Spinal cord (tissue), 10 donors: ENCODE data around the gene HSD11B1L. TPM values are rescaled to one million over a fixed set of nuclear protein-coding genes. Genes with fewer than 3 reads are reported as not detected.

Experiments used
- DNase-seq, 6 donors: peaks; one replicate each; pipeline versions ENCODE4 v3.0.0 to v3.0.0-alpha.2; 2013 to 2015; ENCODE audit warnings: low spot score in 6 of 6, low read depth in 4 of 6
- H3K27ac ChIP-seq: one replicate; pipeline ENCODE4 v1.5.1; 2013; ENCODE audit warnings: low read depth, low read length, control low read depth
- H3K27me3 ChIP-seq: one replicate; pipeline ENCODE4 v1.6.1; 2013; ENCODE audit warnings: low read length; ENCODE audit not compliant: control insufficient read depth, insufficient read depth
- H3K36me3 ChIP-seq: one replicate; pipeline ENCODE4 v1.6.1; 2013; ENCODE audit warnings: low read length; ENCODE audit not compliant: control insufficient read depth, insufficient read depth
- H3K4me1 ChIP-seq: one replicate; pipeline ENCODE4 v1.6.1; 2013; ENCODE audit warnings: low read length; ENCODE audit not compliant: control insufficient read depth, insufficient read depth
- H3K4me3 ChIP-seq: one replicate; pipeline ENCODE4 v1.5.1; 2013; ENCODE audit warnings: low read depth, low read length, control low read depth
- H3K9me3 ChIP-seq: one replicate; pipeline ENCODE4 v1.6.1; 2013; ENCODE audit warnings: low read length; ENCODE audit not compliant: control insufficient read depth, insufficient read depth
- WGBS: methylation state at CpG from one replicate; pipeline ENCODE4 v1.1.5; 2013; ENCODE audit warnings: missing lambda C conversion rate; ENCODE audit not compliant: insufficient coverage; 5-methylcytosine and 5-hydroxymethylcytosine counted together
- polyA plus RNA-seq, 2 donors: library from polyadenylated mRNA; unstranded; fragments of 120-200 nt; gene quantifications; one replicate each; pipeline ENCODE4 v1.2.1, GENCODE V29; 2013; ENCODE audit not compliant: insufficient read length in 2 of 2
- total RNA-seq, 2 donors: library from RNA; depleted of rRNA in 1 of 2; stranded (reverse); fragments of 120-200 nt in 1 of 2; fragments of >200 nt in 1 of 2; gene quantifications; one replicate each; pipeline versions ENCODE4 v1.2.3 to v1.2.4, GENCODE V29; 2013 to 2014
- donor health status: healthy.

HSD11B1L gene
- total and polyA plus RNA-seq, 4 donors = 27.7 to 71.1 (median 47.8) TPM

DNA sequence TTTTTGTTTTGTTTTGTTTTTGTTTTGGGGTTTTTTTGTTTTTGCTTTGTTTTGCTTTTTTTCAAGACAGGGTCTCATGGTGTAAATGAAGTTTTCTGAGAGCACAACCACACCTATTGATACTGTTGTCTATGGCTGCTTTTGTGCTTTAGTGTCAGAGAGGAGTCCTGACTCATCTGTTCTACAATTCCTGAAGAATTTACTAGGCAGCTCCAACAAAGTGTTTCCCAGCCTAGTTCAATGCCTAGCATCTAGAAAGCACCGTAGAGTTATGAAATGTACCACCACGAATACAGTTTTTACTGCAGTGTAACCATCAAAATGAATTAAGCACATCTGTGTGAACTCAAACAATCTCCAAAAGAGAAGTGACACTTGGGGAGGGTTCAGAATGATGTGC lies 36.8 kb upstream of the HSD11B1L start:
- no peaks in the 10 kb centered on the region for H3K4me1 ChIP-seq
- DNase-seq = no peak
- no CpG with 5 or more reads among the region's 2 CpGs for WGBS
- H3K27ac ChIP-seq = no peak overlapping the region
- H3K27me3 ChIP-seq = no peaks in the 10 kb centered on the region
- H3K4me3 ChIP-seq = no peak overlapping the region
- H3K9me3 ChIP-seq = no peaks in the 10 kb centered on the region
- peaks cover 47% of the 10 kb centered on the region for H3K36me3 ChIP-seq

DNA sequence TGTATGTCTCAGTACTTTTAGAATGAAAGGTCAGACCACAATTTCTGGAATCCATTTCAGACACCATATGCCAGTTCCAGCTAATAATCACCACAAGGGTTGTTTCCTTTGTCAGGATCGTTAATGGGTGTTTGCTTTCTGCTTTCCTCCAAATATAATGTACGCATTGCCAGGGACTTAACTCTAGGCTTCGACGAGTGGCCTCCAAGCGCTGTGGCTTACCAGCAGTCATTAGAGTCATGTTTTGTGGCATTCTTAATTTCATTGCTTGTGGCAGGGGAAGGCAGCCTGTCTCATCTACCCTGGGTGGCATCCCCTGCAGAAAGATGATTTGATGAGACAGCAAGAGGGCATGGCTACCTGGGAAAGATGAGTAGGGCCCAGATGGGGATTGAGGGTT lies 35.4 kb upstream of the HSD11B1L start:
- Histone ChIP-seq H3K4me3 (no peak overlapping the region), H3K27me3 (no peaks in the 10 kb centered on the region), H3K27ac (no peak overlapping the region), H3K9me3 (no peaks in the 10 kb centered on the region), H3K36me3 (peaks cover 50% of the 10 kb centered on the region), H3K4me1 (no peaks in the 10 kb centered on the region)
- whole genome bisulfite sequencing = 92% methylated on average over 5 of the region's 5 CpGs
- no peak for DNase-seq

DNA sequence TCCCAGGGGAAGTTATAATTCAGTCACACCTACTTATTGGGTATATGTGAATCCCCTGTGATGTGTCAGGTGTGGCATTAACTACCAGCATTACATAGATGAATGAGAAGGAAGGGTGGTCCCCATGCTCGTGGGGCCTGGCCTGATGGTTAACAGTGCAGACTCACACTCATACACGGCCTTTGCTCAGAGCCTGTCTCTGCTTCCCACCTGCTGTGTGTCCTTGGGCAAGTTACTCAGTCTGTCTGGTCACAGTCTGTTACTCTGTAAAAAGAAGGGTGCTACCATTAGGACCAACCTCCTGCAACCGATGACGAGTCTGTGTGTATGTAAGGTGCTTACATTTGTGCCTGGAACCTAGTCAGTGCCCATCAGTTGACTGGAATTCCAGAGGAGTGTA lies 34.1 kb upstream of the HSD11B1L start:
- Histone ChIP-seq H3K27me3 (no peaks in the 10 kb centered on the region), H3K4me1 (no peaks in the 10 kb centered on the region), H3K27ac (no peak overlapping the region), H3K36me3 (peaks cover 59% of the 10 kb centered on the region), H3K9me3 (no peaks in the 10 kb centered on the region), H3K4me3 (no peak overlapping the region)
- 98% methylated on average over 4 of the region's 4 CpGs for whole genome bisulfite sequencing
- no peak for DNase-seq

DNA sequence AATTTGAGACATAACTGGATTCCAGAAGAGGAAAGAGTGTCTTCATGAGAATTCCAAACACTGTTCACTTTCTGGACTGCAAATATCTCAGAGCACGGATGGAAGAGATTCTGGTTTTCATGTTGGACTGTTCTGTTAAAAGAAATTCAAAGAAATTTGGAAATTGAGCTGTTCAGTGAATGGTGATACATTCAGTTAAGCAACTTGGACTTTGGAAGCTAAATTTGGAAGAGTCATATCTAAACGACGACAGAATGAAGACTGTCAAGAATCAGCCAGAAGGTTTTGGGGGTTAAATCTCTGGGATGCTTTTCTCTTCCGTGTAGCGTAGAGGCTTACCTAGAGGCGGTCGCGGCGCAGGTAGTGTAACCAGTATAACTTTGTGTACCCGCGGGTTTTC lies 32.4 kb upstream of the HSD11B1L start:
- no peak overlapping the region for H3K4me3 ChIP-seq
- H3K36me3 ChIP-seq = peaks cover 69% of the 10 kb centered on the region
- no peaks in the 10 kb centered on the region for H3K4me1 ChIP-seq
- no peaks in the 10 kb centered on the region for H3K27me3 ChIP-seq
- H3K27ac ChIP-seq = no peak overlapping the region
- no peaks in the 10 kb centered on the region for H3K9me3 ChIP-seq
- WGBS = 100% methylated on average over 3 of the region's 11 CpGs
- no peak for DNase-seq

DNA sequence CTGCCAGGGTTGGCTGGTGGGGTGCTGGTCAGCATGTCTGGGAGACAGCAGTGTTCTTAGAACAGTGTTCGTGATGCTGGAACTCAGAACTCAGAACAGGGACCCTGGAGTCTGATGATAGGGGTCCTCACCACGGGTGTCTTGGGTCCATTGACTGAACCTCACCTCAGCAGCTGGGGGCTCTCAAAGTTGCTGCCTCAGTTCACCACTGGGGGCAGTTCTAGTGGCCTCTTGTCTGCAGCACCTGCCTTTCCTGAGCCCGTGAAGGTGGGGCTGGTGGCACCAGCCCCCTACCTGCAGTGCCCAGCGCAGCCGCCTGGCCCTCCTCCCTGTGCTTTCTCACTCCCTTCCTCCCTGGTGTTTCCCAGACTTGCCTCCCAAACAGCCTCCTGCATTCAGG lies 29.5 kb upstream of the HSD11B1L start:
- H3K4me3 ChIP-seq = no peak overlapping the region
- DNase-seq = no peak
- H3K27me3 ChIP-seq = no peaks in the 10 kb centered on the region
- no peak overlapping the region for H3K27ac ChIP-seq
- H3K9me3 ChIP-seq = no peaks in the 10 kb centered on the region
- H3K36me3 ChIP-seq = peaks cover 77% of the 10 kb centered on the region
- WGBS = 91% methylated on average over 5 of the region's 5 CpGs
- H3K4me1 ChIP-seq = no peaks in the 10 kb centered on the region

DNA sequence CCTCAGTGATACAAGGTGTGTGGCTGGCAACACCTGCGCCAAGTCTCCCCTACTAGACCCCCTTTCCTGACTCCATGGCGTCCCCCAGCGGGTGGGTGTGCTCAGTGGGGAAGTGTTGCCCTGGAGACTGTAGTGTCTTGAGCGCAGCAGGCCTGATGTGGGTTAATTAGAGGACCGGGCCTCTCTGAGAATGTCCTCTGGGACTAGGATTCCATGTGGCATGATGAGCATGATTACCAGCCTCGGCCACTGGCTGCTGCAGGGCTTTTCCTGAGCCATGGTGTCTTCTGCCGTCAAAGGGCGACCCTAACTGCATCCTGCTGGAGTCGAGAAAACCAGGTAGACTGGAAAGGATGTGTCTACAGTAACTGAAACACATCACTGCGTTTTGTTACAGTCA lies 28.6 kb upstream of the HSD11B1L start:
- Histone ChIP-seq H3K27me3 (no peaks in the 10 kb centered on the region), H3K4me1 (no peaks in the 10 kb centered on the region), H3K27ac (no peak overlapping the region), H3K36me3 (peaks cover 77% of the 10 kb centered on the region), H3K9me3 (no peaks in the 10 kb centered on the region), H3K4me3 (no peak overlapping the region)
- no peak for DNase-seq
- 83% methylated on average over 8 of the region's 10 CpGs for WGBS

DNA sequence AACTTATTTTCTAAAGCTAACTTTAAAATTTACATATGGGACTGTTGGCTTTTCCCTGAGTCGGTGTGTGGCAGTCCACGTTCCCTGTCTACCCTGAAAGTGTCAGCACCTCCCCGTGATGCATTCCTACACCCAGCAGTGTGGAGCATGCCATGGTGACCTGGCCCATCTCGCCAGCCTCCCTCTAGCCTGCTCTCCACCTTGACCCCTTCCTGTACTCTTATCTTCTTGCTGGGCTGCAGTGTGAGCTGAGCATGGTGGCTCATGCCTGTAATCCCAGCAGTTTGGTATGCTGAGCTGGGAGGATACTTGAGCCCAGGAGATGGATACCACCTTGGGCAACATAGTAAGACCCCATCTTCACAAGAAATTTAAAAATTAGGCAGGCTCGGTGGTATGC lies 25.9 kb upstream of the HSD11B1L start:
- Histone ChIP-seq H3K36me3 (peaks cover 95% of the 10 kb centered on the region), H3K27me3 (no peaks in the 10 kb centered on the region)
- no peak for DNase-seq

DNA sequence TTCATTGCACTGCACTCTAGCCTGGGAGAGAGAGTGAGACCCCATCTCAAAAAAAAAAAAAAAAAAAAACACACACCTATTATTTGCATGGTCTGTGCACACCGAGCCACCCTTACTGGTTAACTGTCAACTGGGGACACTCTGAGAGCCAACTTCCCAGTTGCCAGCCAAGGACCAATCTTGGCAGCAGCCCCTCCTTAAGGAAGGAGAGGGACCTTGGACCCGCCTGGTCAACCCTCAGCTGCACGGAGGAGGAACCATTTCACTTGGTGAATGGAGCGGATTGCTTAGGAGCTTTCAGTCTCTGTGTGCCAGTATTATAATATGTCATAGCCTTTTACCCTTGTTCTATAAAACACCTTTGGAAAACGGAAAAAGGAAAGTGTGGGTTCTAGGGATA lies 25.4 kb upstream of the HSD11B1L start:
- Histone ChIP-seq H3K36me3 (peaks cover 95% of the 10 kb centered on the region), H3K4me1 (no peaks in the 10 kb centered on the region)
- 100% methylated on average over 1 of the region's 5 CpGs for WGBS

More for the DNA sequence above, 25.9 kb upstream of the HSD11B1L start:
- no peak overlapping the region for H3K4me3 ChIP-seq
- H3K9me3 ChIP-seq = no peaks in the 10 kb centered on the region
- WGBS = 95% methylated on average over 3 of the region's 5 CpGs
- H3K27ac ChIP-seq = no peak overlapping the region
- H3K4me1 ChIP-seq = no peaks in the 10 kb centered on the region

DNA sequence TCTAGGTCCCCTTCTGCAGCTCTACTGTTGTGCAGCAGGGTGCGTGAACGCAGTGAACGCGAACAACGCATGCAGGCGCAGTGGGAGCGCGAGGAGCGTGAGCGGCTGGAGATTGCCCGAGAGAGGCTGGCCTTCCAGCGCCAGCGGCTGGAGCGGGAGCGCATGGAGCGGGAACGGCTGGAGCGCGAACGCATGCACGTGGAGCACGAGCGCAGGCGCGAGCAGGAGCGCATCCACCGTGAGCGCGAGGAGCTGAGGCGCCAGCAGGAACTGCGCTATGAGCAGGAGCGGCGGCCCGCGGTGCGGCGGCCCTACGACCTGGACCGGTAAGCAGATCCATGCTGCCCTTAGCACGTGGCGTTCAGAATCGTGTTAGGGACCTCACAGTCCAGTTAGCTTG lies 19.3 kb upstream of the HSD11B1L start:
- H3K27me3 ChIP-seq = no peaks in the 10 kb centered on the region
- no peaks in the 10 kb centered on the region for H3K9me3 ChIP-seq
- H3K4me1 ChIP-seq = no peaks in the 10 kb centered on the region
- no peak for DNase-seq
- WGBS = 98% methylated on average over 42 of the region's 42 CpGs
- H3K4me3 ChIP-seq = no peak overlapping the region
- H3K27ac ChIP-seq = no peak overlapping the region
- H3K36me3 ChIP-seq = peaks cover 98% of the 10 kb centered on the region

More for the DNA sequence above, 25.4 kb upstream of the HSD11B1L start:
- DNase-seq = no peak
- no peak overlapping the region for H3K27ac ChIP-seq
- H3K27me3 ChIP-seq = no peaks in the 10 kb centered on the region
- H3K9me3 ChIP-seq = no peaks in the 10 kb centered on the region
- no peak overlapping the region for H3K4me3 ChIP-seq

DNA sequence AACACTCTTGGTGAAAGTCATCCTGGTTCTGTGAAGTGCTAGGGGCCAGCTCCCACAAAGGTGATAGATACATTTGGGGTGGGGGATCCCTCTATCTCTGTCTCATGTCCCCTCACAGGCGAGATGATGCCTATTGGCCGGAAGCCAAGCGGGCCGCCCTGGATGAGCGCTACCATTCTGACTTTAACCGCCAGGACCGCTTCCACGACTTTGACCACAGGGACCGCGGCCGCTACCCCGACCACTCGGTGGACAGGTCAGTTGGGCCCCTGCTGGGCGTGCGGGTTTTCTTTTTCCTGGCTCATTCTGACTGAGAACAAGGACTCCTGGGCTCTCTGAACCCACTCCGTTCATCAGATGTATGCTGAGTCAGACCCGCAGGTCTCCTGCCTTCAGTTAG lies 16.9 kb upstream of the HSD11B1L start:
- H3K4me1 ChIP-seq = no peaks in the 10 kb centered on the region
- H3K9me3 ChIP-seq = no peaks in the 10 kb centered on the region
- no peaks in the 10 kb centered on the region for H3K27me3 ChIP-seq
- no peak for DNase-seq
- H3K4me3 ChIP-seq = no peak overlapping the region
- H3K27ac ChIP-seq = no peak overlapping the region
- WGBS = 92% methylated on average over 17 of the region's 17 CpGs
- peaks cover 98% of the 10 kb centered on the region for H3K36me3 ChIP-seq
